ENCODE results near the gene RACGAP1. TPM values are rescaled to one million over a fixed set of nuclear protein-coding genes. Genes with fewer than 3 reads are reported as not detected.

Gene RACGAP1
- total and polyA plus RNA-seq, 2 of the 8 experiments (the other 6 are each of a cell fraction or from before 2014, with no cell fraction given), result 18.0 to 66.3 TPM

DNA sequence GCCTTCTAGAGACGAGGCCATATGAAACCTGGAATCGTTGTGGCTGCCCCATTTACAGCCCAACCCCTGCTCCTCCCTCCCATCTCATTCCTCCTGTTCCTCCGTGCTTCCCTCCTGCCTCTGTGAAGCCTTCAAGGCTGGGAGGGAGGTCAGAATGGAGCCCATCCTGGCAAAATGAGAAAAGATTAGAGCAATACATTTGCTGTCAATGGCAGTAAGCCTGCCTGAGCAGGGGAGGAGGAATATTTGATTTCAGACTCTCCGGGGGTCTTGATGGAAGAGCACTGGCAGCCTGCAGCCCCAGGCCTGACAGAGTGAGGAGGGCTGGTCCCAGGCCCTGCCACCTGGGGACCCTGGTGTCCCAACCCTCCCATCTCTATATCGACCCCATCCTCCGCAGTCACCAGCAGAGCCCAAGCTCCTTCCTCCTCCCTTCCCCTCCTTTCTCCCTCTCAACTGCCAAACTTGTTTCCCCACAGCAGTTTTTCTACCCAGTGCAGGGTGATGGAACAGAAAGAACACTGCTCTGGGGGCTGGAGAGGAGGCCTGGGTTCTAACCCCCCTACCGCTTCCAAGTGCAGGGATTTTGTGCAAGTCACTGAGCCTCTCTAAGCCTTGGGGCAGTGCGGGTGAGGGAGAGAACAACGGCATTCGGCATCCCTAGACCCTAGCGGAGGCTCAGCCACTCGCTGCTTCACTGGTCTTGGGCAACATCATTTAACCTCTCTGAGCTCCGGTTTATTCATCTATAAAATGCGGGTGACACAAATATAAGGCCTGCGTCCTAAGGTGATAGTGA, 16.0 kb upstream of the RACGAP1 start:
- H3K56ac ChIP-seq (replicated peaks; ENCODE audit: insufficient read length, low read depth, low read length), result no peak overlapping the region
- no peak overlapping the region for H3K9ac ChIP-seq (replicated peaks in 1 of 4; ENCODE audit: extremely low read depth in 1 of 4, low read depth in 3 of 4, low read length in 3 of 4)
- H3K14ac ChIP-seq (ENCODE audit: insufficient read length), result no peak overlapping the region
- H3K23ac ChIP-seq (ENCODE audit: insufficient read length), result no peak overlapping the region
- no peak overlapping the region for H2BK12ac ChIP-seq (ENCODE audit: low read depth, low read length)
- no peak overlapping the region for H3K4me3 ChIP-seq (ENCODE audit: extremely low read depth in 1 of 4, insufficient read depth in 2 of 4, low read depth in 3 of 4, low read length in 4 of 4)
- no peaks in the 10 kb centered on the region for H3K4me1 ChIP-seq (replicated peaks in 1 of 4; ENCODE audit: control insufficient read depth in 3 of 4, insufficient read depth in 4 of 4, low read length in 3 of 4)
- H4K5ac ChIP-seq (ENCODE audit: insufficient read length, low read depth, low read length), result no peak overlapping the region
- FAIRE-seq, result no peak
- no peaks in the 10 kb centered on the region for H3K36me3 ChIP-seq (ENCODE audit: control insufficient read depth in 2 of 4, insufficient read depth in 4 of 4, low read length in 3 of 4)
- H3K27me3 ChIP-seq (replicated peaks in 1 of 4; ENCODE audit: control insufficient read depth in 3 of 4, extremely low read depth in 1 of 4, insufficient read depth in 3 of 4, low read length in 3 of 4), result no peaks in the 10 kb centered on the region; a peak in 2 of 7 replicates
- H2BK20ac ChIP-seq (ENCODE audit: low read length), result no peak overlapping the region
- WGBS, 2 experiments (ENCODE audit: extremely low coverage in 1 of 2, insufficient coverage in 1 of 2, insufficient read length in 1 of 2, insufficient replicate concordance in 2 of 2, low coverage in 1 of 2, low lambda C conversion rate in 2 of 2, missing lambda C conversion rate in 1 of 2), result 71% methylated on average over 14 of the region's 15 CpGs; no CpG with 5 or more reads in 1 of the 2 experiments
- no peaks in the 10 kb centered on the region for H3K79me1 ChIP-seq (ENCODE audit: low read depth, low read length)
- no peak overlapping the region for H2AK5ac ChIP-seq (ENCODE audit: low read depth, low read length)
- H3K9me3 ChIP-seq (ENCODE audit: insufficient read depth in 2 of 2, low read depth in 1 of 2, low read length in 1 of 2), result no peaks in the 10 kb centered on the region
- H2BK5ac ChIP-seq (ENCODE audit: low read depth, low read length), result no peak overlapping the region
- H3K4me2 ChIP-seq (ENCODE audit: insufficient read depth in 1 of 2, low read depth in 2 of 2, low read length in 2 of 2), result no peak overlapping the region
- no peak overlapping the region for H4K8ac ChIP-seq (ENCODE audit: extremely low read depth, insufficient read depth, low read length)
- ChIA-PET POLR2A (ENCODE audit: partially characterized antibody) (interaction anchor here (1.0 to 5.4 kb wide), 2 partner anchors 10 to 14 kb away, joined by 3 to 19 read pairs; no protein-coding TSS in a partner anchor), CTCF (ENCODE audit: partially characterized antibody) (interaction anchor here (2.5 to 13.4 kb wide), 7 partner anchors 11 to 74 kb away, joined by 8 to 296 read pairs (median 37); partner anchors contain the start of gene AQP6)
- H3K23me2 ChIP-seq (ENCODE audit: low read depth, low read length), result no peaks in the 10 kb centered on the region; the same call in 1 of the 2 replicates
- no peaks in the 10 kb centered on the region for H3K79me2 ChIP-seq (ENCODE audit: control insufficient read depth in 1 of 2, insufficient read depth in 2 of 2, low read length in 2 of 2)
- no peak overlapping the region for H3K4ac ChIP-seq (replicated peaks; ENCODE audit: insufficient read length, low read depth, low read length)
- no peak overlapping the region for H2BK120ac ChIP-seq (replicated peaks; ENCODE audit: low read depth, low read length)
- no peaks in the 10 kb centered on the region for H4K20me1 ChIP-seq (replicated peaks in 1 of 2; ENCODE audit: control insufficient read depth in 1 of 2, insufficient read depth in 2 of 2, low read length in 2 of 2)
- no peak overlapping the region for H3K27ac ChIP-seq (ENCODE audit: low read depth, low read length)
- no peak overlapping the region for H3K18ac ChIP-seq (ENCODE audit: extremely low read depth, low read length)
- H4K91ac ChIP-seq (replicated peaks; ENCODE audit: insufficient read length, low read length), result no peak overlapping the region
- no peak for DNase-seq (ENCODE audit: low read depth in 1 of 2, low spot score in 2 of 2)
- H2BK15ac ChIP-seq (ENCODE audit: low read length), result no peak overlapping the region
- no peak overlapping the region for H2AFZ ChIP-seq (ENCODE audit: low read length)
- TF ChIP-seq SP2 (IDR thresholded peaks at IDR 0.05; ENCODE audit: low read length) (no peak), GABPA (IDR thresholded peaks at IDR 0.05; ENCODE audit: borderline replicate concordance, insufficient read depth, low read length) (no peak), SIX5 (IDR thresholded peaks at IDR 0.05; ENCODE audit: low read depth, low read length) (no peak), RXRA (IDR thresholded peaks at IDR 0.05; ENCODE audit: insufficient read depth, low read depth, low read length) (no peak), FOSL1 (IDR thresholded peaks at IDR 0.05; ENCODE audit: insufficient read depth, low read depth, low read length) (no peak), KDM4A (IDR thresholded peaks at IDR 0.05; ENCODE audit: low read depth, low read length, severe bottlenecking) (no peak), EZH2 (IDR thresholded peaks at IDR 0.05; ENCODE audit: low read depth, low read length, severe bottlenecking) (no peak), CBX8 (IDR thresholded peaks at IDR 0.05; ENCODE audit: borderline replicate concordance, low read depth, low read length) (no peak), SP4 (IDR thresholded peaks at IDR 0.05; ENCODE audit: low read length) (no peak)
